IPS-NIHi11 (cell line): ENCODE measurements around the gene BCAN.

Experiments used
- DNase-seq: peaks from one replicate; pipeline ENCODE4 v3.0.0; 2012; ENCODE audit warnings: mixed read lengths, low spot score

The BCAN gene

DNA sequence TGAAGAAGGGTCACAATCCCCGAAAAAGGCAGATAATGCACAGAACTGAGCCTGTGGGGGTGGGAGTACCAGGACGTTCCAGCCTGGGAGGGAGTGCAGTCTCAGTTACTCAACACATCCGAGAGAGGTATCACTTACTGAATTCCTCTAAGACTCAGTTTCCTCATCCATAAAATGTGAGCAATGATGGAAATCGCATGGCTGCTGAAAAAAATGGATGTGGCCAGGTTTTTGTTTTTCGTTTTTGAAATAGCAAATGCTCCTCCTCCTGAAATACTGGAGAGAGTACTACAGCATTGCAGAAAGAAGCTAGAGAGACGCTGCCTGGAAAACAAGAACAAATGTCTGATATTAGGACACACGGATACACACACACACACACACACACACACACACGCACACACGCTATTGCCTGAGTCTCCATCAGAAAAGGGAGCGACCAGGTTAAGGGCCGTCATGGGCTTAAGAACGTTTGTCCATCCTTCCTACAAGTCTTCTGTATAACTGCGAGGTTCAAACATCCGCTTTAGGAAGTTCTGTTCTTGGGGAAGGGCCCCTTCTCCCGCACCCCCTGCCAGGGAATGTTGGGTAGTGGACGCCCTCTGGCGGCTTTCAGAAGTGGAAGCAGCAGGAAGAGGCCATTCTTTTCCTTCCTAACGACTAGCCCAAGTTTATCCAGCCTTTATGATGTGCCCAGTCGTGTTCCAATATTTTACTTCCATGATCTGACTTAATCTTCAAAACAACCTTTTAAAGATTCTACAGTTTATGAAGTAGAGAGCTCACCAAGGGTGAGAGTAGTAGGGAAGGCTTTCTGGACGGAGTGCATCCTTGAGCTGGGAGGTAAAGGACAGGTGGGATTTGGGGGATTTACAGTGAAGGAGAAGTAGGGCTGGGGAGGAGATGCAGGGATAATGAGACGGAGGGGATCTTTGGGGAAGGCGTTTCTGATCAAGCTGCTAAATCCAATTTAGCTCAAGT lies 36.0 kb downstream of the BCAN start:
- peak; percentile 61 for DNase-seq

DNA sequence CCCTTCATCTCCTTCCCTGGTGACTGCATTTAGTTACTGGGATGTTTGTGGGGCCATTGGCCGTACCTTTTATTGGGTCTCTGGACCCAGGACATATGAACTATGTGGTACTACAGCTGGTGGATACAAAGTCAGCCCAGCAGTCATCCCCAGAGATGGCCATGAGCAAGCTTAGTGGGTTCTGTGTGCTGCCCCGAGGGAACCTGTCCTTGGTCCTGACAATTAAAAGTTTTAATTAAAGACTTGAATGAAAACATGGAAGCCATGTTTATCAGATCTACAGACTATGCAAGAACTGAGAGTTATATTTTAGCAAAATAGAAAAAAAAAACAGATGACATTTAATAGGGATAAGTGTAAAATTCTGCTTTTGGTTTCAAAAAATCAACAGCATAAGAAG lies 38.1 kb downstream of the BCAN start:
- no peak for DNase-seq

DNA sequence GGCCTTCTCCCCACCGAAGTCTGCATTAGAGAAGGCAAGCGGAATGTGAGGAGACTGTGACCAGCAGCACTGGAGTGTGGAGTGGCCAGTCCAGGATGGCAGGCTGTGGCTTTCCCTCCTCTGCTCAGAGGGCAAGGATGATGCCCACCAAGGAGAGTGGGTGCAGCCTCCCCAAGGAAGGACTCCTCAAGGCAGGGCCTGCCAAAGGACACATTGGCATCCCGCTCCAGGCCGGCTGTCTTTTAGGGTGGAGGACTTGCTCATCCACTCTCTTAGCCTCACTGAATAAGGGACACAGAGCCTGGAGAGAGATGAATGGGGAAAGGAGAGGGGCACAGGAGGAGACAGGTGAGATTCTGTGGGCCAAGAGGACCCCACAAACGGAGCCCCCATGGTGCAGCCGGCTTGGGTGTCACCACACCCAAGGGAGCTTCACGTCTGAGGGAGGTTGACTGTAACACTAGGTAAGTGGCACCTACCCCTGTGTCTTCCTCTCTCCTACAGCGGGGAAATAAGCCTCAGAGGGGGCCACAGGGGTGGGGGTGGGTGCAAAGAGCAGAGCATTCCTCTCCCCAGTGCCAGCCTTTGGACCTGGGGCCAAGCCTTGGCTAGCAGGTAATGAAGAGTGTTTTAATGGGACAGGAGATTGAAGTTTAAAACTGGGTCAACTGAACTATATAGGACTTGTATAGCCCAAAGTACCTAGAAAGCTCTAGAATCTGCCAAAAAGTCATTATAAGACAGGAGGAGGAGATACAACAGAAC lies 39.5 kb downstream of the BCAN start:
- DNase-seq = no peak

DNA sequence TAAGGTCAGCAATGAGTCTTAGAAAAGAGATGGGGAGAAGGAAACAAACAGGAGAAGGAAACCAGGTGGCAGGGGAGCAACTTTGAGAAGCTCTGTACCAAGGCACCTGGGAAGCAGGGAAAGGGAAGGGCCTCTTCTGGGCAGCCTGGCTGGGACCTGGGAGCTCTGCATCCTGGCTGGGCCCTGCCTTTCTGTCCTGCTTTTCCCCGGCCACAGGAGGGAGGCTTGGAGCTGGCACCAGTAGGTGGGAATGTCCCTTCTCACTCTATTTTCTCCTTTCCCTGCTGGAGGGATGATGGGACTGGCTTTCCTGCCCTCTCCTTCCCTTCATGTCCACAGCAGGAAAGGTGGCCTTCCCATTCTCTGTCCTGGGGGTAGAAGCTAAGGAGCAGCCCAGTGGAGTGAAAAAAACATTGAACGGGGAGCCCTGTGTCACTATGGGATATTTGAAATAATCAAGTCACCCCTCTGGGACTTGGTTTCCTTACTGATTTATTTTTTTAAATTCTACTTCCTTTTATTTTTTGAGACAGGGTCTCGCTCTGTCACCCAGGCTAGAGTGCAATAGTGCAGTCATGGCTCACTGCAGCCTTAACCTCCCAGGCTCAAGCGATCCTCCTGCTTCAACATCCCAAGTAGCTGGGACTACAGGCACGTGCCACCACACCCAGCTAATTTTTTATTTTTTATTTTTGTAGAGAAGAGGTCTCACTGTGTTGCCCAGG lies 40.4 kb downstream of the BCAN start:
- DNase-seq = no peak

DNA sequence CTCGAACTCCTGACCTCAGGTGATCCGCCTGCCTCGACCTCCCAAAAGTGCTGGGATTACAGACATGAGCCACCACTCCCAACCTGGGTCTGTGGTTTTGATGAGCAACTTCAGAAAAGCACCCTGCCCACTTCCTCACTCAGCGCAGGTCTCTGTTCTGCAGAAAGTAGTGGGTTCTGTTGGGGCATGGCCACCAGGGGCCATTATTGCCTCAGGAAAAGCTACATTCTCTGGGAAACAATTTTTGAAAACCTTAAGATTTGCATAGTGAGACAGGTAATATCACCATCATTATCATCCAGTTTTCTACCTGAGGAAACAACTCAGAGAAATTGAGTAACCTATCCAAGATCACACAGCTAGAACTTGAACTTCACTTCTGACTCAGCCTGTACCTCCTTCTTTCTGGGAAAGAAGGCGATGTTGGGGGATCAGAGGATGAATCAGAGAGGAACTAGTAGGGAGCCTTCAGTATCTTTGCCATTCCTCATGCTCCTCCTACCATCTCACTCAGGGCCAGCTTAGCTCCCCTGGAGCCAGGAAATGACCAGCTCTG lies 42.4 kb downstream of the BCAN start:
- DNase-seq = no peak

DNA sequence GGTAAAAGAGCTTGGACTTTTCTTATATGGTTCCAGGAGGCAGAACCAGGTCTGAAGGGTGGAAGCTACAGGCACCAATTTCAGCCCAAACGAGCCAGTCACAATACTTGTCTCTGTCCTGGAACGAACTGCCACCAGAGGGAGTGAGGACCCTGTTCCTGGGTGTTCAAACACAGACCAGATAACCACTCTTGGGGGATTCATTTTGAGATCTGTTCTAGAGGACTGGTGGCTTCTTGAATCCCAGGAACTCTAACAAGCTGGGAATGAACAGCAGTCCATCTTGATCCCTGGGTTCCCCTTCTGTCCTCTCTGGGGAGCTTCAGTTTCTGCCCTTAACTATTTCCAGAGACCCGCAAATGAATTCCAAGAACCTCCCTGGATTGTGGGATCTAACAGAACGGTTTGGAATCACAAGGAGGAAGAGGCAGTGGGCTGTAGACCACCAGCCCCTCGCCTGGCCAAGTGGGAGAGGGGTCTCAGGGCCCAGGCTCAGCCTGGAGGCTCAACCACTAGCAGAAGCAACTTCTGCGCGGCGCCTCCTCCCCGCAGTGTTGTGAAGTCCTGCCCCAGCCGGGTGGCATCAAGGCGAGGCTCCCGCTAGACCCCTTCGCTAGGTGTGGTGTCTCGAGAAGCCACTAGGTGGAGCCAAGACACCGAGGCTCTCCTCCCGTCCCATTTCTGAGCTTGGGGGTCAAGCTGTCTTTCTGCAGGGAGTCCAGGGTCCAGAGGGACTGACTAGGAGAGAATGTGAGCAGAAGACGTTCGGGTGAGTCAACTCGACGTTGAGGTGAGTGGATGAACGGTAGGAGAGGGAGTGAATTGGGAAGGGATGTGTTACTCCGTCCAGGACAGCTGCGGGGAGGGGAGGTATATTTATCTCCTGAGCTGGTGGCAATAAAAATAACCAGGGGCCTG lies 47.4 kb downstream of the BCAN start:
- DNase-seq = peak; percentile 79

DNA sequence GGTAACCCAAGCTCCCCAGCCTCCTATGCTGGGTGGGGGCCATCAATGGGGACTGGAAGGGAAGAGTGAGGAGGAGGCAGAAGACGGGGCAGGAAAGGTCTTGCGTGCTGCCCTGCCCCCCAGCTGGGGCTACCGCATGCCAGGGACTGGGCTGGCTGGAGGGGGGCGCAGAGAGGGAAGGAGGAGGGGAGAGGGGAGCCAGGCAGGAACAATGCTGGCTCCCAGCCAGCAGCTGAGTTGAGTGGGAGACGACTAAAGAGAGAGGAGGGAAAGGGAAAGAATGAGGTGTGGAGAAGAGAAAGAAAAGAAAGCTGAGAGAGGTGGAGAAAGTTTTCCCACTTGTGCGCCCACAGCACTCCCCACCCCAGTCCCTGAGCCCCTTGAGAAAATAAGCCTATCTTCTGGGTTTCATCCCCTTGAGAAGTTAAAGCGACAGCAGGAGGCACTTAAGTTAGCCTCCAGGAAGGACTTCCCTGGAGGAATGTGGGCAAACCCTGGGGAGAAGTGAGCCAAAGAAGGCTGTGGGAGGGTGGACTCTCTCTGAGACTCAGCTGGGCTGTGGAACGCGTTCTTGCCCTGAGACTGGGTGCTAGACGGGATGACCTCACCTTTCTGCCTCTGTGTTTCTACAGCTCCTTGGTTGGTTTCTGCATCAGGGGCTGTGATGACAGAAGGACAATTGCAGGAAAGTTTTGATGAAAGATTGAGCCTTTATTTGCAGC lies 48.2 kb downstream of the BCAN start:
- DNase-seq = no peak

DNA sequence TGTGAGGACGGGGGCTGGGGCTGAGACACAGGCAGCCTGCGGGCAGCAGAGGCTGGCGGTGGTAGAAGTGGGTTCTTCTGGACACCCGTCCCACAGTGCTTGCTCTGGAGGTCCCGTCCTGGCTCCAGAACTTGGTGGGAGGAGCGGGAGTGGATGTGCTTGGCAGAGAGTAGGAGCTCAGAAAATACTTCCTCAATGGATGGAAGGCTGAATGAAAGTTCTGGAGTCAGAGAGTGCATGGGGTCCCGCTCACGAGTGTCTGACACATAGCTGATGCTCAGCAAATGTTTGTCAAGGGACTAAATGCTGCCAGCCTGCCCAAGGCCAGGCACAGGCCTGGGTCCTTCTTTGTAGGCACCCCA lies 48.7 kb downstream of the BCAN start:
- no peak for DNase-seq

DNA sequence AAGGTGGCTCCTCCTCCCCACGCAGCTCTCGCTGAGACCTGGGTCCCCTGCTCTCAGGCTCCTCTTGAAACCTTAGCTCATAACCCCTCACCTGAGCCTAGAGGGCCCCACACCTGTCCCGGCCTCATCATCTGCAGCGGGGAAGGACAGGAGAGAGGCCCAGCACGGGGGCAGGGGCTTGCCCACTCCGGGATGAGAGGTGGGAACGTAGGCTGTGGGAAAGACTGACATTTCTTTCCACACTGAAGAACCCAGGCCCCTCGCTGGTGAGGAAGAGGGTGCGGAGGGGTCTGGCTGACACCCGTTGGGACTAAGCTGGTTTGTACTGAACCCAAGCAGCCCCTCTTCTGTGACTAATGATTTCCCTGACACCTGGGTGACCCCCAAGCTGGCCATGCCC lies 49.3 kb downstream of the BCAN start:
- DNase-seq = no peak

DNA sequence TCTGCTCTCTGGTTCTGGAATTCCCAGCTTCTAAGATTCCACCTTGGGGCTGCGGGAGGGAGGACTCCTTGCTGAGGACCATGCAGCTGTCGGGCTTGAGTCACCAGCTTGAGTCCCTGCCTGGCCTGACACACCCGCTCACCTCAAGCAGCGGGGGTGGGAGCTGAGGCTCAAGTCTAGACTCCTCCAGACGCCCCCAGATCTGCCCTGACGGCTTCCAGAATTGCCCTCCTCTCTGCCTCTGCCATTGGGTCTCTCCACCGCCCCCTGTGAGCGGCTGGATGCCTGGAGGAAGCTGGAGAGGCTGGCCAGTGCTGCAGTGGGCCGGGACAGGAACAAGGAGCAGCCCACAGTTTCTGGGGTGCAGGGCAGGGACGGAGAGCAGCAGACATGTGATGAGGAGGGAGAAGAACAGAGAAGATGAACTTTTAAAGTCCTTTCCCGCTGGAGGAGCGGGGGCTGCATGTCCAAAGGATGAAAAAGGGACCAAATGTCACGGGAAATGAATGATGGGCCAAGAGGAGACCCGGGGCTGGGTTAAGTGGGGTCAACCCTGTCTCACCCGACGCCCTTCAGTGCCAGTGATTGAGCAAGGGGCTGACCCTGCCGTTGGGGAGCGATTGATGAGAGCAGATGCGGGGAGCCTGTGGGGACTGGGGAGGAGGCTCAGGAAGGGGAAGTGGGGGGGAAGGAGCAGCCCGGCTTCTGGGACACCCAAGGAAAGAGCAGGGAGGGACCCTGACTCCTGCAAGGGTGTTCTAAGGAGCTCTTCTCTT lies 49.9 kb downstream of the BCAN start:
- no peak for DNase-seq

DNA sequence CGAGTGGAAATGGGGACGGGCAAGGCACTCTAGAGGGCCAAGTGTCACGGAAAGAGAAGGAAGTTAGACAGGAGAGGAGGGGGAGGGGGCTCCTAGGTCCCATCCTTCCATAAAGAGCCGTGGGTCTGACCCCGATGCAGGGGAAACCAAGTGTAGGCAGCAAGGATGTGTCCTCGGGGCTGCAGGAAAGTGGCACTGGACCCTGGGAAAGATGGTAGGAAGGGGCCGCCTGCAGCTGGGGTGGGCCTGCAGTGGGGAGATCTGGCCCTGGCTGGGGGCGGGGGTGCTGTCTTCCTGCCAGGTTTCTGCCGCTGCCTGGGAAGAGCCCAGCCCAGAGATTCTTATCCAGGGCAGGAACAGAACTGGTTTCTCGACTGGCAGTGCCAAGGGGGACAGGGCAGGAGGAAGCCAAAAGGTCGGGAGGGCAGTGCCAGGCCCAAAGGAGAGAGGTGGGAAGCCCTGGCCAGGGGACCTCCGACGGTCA lies 50.6 kb downstream of the BCAN start:
- DNase-seq = no peak

DNA sequence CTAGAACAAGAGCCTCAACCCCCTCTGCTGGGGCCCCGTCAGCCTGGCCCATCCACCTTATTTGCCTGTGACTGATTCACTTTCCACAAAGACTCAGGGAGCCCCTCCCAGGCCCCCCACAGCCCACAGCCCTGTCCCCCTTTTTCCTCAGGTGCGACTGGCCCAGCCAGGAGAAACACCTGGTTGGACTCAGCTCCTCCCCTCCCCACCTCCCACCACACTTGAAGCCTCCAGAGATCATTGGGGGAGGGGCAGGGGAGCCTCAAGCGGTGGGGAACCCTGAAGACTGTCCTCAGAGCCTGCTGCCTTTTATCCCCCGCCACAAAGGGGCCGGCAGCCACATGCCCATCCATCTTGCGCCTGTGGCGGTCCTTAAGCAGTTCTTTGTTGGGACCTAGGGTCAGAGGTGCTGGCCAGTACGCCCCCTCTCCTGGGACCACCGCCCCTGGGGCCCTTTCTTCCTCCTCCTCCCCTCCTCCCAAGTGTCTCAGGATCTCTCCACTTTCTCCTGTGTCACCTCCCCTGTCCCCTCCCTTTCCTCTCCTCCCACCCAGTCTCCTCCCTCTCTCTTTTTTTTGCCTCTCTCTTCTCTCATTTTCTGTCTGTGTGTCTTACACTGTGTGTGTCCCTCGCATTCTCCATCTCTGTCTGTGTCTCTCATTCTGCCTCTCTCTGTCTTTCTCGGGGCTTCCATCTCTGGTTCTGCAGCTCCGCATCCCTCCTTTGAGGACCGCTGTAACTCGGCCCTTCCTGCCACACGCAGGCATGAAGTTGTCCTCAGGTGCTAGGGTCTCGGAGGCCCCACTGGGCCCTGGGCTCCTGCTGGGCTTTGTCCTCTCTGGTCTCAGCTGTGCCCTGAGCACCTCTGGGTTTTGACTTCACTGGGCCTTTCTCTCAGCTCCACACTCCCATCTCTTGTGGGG lies 51.3 kb downstream of the BCAN start:
- DNase-seq = peak; percentile 79

DNA sequence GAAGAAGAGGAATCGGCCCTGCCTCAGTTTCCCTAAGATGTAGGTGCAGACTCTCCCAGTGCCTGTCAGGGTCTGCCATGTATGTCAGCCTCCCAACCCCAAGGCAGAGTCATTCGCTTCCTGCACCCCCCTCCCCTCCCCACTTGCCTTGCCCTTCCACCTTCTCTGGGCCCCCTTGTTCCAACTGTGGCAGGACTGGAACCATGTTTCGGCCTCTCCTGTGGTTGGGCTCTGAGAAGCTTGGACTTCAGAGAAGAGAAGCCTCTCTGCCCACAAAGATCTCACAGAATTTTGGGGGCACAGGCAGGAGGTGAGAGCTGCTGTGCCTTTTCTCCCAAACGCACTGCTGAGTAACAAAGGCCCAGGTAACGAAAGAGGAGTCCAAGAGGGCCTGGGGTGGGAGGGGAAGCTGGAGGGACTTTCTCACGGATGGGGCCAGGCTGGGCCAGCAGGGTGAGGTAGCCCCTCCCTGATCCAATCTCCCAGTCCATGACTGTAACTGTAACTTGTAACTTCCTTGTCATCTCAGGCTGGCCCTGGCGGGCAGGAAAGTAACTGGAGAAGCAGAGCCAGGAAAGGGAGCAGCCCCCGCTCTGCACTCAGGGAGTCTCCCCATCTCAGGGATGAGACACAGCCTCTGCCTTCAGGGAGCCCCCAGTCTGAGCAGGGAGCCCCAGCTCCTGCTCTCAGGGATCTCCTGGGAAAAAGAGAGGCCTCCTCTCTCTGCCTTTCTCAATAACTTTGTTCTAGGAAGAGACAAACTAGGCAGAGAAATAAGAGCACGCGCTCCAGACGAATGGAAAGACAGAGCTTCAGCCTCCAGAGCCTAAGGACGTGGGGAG lies 52.2 kb downstream of the BCAN start:
- no peak for DNase-seq

DNA sequence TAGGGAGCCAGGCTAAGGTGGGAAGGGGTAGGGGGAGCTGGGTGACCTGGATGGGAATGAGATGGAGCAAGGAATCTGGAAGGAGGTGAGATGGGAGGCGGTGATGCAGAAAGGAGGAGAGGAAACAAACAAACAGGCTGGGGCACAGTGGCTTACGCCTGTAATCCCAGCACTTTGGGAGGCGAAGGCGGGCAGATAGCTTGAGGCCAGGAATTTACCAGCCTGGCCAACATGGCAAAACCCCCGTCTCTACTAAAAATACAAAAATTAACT lies 52.7 kb downstream of the BCAN start:
- DNase-seq = no peak

DNA sequence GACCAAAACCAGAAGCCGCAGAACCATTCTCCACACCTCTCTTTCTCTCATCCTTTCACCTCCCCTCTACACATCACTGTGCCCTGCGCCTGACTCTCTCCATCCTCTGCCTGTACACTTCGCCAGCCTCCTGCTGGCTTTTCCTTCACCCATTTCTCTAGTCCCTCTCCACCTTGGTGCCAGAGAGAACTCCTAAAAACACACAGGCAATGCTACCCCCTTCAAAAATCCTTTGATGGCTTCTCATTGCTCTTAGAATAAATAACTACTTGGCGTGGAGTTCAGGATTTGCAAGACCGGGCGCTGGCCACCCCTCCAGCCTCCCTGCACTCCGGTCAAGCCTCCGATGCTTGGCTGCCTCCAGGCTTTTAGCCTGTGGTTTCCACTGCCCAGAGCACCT lies 54.8 kb downstream of the BCAN start:
- no peak for DNase-seq

DNA sequence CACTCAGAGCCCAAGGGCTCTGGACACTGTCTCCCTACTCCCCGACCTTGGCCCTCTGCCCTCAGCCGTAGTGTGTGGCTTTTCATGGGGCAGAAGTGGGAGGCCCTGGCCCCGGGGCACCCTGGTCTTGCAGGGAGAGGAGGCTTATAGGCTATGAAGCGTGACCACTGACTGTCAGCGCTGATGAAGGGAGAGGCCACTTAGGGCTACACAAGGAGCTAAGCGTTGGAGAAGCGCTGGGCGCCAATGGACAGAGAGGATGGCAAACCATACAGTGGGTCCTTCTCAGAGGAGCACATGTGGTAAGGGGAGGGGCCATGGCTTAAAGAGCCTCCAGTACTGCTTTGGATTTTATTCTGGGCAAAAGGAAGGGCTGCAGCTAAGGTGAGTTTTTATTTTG lies 55.6 kb downstream of the BCAN start:
- no peak for DNase-seq

DNA sequence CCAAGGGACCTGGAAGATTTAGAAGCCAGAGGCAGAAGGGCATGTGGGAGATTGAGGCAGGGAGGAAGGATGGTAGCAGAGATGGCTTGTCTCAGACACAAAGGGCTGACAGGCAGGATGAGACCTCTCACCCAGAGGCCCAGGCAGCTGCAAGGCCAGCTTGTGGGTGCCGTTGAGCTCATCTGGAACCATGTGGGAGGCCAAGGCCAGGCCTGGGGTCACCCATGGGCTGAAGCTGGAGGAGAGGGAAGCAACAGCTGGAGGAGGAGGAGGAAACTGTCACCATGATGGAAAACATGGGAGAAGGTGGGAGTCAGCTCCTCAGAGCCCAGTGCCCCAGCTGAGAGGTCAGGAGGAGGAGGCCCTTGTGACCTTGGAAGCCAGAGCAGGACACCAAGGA lies 57.1 kb downstream of the BCAN start:
- DNase-seq = no peak
